DMS53 (cell line): ENCODE data around the gene SOX8.

Experiments
- DNase-seq: peaks from one replicate; lab custom pipeline; 2025; lab: John Stamatoyannopoulos, UW

SOX8 gene

DNA sequence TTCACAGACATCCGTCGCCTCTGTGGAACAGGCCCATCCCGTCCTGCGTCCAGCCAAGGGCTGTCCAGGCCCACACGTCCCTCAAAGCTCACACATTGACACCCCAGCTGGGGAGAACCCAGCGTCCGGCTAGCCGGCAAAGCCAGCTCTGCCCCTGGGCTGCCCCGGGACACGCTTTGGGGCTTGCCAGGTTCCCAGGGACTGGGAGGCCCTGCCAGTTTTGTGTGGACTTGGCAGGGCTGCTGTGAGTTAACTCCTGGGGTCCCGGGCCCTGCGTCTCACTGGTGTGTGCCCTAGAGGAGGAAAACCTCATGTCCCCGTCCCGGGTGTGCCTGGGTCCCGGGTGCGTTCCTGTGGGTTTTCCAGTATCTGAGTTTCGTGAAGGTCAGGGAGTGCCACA, 6.3 kb downstream of the SOX8 start:
- no peak for DNase-seq

DNA sequence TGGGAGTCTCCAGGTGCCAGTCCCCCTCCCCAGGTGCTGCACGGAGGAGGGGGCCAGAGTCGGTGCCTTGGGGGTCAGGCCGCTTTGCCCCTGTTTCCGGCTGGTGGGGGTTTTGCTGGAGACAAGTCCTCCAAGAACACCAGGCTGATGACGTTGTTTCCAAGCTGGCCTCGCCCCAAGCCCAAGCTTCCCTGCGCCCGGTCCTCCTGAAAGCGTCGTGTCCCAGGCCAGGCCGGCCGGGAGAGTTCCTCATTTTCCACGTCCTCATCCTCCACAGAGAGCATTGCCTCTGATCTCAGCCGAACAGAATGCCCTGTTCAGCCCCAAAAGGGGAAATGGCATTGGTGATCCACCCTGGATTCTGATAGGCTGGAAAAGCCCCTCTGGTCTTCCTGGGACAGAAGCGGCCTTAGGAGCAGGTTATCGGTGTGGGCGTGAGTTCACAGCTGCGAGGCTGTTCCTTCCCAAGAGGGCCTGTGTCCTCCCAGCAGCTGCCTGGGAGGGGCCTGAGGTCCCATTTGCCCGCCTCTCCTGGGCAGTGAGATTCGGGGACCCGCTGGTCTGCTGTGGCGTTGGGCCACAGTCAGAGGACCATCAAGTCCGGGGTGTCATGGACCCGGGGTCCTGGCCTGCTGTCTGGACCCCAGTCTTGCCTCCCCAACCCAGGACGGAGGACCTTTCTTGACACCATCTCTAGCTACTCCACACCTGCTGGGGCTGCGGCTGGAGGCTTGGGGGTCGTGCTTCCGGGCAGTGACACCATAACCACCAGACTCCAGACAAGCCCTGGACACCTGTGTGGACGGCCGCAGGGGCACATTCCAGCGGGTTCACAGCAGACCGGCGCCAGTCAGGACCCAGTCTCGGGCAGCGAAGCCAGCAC, 7.1 kb downstream of the SOX8 start:
- no peak for DNase-seq

DNA sequence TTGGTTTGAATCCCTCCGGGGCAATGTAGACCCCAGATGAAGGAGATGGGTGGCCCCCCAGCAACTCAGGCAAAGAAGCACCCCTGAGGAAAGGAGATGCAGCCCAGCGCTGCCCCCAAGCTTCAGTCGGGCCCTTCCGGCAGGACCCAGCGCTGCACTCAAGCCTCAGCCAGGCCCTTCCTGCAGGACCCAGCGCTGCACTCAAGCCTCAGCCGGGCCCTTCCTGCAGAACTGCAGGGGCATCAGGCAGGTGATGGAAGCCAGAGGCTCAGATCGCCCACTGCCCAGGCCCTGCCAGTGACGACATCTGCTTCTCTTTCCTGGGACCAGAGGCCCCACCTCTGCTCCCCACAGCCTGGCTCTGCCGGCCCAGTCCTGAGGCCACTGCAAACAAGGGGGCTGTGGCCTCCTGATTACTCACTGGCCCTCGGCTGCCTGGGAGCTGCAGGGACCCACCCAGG, 7.8 kb downstream of the SOX8 start:
- DNase-seq = no peak

DNA sequence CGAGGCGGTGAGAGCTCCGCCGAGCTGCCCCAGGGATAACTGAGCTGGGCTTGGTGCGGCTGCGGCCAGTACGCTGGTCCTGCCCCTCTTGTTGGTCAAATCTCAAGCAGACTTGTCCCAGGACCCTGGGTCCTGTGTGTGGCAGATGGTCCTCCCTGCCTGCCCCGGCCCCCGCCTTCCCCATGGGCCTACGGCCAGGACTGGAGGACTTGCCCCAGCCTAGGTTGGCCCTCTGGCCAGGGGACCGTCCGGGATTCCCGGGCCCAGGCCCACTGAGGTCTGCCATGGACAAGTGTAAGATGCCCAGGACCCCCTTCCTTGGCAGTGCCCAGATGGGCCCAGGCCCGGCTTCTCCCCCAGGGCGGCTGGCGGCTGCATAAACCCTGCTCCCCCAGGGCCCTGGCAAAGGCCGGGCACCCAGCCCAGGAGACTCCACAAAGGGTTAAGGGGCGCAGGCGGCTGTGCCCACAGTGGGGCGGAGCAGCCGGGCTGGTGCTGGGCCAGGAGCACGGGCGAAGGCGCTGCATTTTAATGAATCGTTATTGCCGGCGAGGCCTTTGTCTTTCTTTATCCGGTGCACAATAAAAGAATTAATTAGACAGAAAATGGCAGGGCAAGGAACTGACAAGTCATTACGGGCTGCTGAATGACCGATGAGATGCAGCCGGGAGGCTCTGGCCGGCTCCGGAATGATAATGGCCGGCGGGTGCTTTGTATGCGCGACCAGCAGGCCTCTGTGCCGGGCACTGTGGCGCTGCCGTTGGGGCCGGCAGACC, 9.1 kb downstream of the SOX8 start:
- DNase-seq = no peak

DNA sequence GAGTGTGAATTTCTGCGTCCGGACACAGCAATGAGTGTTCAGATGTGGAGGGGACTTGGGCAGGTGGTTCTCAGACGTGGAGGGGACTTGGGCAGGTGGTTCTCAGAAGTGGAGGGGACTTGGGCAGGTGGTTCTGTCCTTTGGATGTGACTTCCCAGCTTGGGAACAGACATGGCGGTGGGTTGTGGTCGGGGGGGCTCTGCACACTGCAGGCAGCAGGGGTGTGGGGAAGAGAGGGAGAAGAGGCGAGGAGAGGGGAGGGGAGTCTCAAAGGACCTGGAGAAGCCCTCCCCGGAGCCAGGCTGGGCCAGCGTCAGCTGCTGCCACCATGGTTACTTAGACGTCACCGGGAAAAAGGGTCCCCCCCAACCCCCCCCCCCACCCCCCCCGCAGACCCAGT, 9.8 kb downstream of the SOX8 start:
- DNase-seq = no peak

GRCh38 chr16:991773-992172, 10.2 kb downstream of the SOX8 start:
- no peak for DNase-seq

DNA sequence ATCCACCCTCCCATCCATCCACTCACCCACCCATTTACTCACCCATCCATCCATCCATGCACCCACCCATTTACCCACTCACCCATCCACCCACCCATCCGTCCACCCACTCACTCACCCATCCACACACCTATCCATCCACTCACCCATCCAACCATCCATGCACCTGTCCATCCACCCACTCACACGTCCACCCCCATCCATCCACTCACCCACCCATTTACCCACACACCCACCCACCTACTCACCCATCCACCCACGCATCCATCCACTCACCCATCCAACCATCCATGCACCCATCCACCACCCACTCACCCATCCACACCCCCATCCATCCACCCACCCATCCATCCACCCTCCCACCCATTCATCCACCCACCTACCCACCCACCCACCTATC, 12.2 kb downstream of the SOX8 start:
- no peak for DNase-seq

DNA sequence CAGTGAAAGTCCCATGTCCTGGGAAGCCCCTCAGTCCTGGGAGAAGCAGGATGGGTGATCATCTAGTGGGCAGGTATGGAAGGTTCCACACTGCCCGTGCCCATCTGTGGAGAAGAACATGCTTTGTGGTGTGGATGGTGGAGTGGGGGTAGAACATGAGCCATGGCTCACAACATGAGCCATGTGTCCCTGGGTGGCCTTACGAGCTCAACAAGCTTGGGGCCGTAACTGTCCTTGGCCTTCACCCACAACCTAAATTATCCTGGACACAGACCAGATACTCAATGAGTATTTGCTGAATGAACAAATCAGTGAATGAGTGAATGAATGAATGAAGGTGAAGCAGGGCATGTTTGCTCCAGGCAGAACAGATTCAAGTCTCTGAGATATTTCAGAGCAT, 13.5 kb downstream of the SOX8 start:
- DNase-seq = peak; percentile 37

GRCh38 chr16:995783-996182, 14.2 kb downstream of the SOX8 start:
- DNase-seq = no peak

- no peak for DNase-seq
Measured at GRCh38 chr16:996681-997080, 15.1 kb downstream of the SOX8 start.

- peak; percentile 39 for DNase-seq
Measured at GRCh38 chr16:997440-998051, 16.0 kb downstream of the SOX8 start.

DNA sequence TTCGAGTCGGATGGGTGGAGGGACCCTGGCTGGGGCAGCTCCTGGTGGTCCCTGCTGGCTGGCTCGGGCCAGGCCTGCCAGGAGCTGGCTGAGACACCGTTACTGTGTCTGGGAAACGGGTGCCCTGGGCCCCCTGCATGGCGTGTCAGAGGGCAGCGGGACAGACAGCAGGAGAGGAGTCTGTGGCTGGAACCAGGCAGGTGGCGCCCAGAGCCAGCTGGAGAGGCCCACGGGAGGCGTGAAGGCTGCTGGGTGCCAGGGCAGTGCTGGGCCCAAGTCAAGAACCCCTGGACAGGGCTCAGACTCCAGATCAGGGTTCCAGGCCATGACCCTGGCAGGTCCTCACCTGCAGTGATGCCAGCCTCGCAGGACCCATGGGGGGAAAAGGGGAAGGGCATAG, 16.6 kb downstream of the SOX8 start:
- no peak for DNase-seq

DNA sequence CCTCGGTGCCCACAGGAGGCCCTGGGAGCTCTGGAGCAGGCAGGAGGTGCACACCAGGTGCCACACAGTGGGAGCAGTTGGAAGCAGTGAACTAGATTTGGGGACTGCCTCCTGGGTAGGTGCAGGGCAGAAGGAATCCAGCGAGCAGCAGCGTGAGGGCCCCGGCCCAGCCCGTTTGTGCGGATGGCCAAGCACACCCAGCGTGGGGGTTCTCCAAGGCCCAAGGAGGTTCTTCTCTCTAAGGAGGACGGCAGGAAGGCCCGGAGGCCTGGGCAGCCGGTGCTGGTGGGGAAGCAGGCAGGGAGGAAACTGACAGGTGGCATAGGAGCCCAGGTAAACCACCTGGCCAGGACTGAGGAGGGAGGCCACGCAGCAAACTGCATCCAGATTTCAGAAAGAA, 17.0 kb downstream of the SOX8 start:
- no peak for DNase-seq

GRCh38 chr16:999677-1000076, 18.1 kb downstream of the SOX8 start:
- DNase-seq = no peak

DNA sequence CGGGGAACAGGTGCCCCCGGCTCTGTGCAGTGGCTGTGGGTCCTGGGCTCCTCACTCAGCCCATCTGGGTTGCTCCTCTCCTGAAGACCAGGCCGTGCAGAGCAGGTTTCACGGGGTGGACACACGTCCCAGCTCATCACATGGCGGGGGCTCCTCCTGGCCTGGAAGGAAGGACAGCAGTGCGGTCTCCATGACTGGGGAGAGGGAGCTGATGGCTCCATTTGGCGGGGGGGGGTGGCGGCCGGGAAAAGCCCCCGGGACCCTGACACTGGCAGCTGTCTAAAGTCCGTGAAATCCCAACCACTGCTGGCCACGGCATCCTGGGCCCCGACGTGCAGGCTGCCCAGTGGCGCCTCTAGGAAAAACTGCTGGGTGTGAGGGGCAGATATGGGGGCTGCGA, 19.0 kb downstream of the SOX8 start:
- DNase-seq = no peak

DNA sequence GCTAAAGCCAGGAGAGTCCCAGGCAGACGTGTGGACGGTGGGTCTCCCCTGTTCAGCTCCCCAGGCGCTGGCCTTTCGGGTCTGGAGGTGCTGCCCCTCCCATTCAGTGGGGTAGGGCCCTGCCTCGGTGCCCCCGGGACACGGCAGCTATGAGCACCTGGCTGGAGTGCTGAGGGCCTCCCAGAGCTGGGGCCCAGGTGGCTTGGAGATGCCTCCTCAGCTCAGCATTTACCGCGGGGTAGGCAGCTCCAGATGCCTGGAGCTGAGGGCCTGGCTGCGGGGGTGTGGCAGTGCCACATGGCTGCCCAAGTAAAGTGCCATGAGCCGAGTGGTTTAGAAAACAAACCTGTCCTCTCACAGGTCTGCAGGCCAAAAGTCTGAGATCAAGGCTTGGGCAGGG, 19.5 kb downstream of the SOX8 start:
- no peak for DNase-seq

DNA sequence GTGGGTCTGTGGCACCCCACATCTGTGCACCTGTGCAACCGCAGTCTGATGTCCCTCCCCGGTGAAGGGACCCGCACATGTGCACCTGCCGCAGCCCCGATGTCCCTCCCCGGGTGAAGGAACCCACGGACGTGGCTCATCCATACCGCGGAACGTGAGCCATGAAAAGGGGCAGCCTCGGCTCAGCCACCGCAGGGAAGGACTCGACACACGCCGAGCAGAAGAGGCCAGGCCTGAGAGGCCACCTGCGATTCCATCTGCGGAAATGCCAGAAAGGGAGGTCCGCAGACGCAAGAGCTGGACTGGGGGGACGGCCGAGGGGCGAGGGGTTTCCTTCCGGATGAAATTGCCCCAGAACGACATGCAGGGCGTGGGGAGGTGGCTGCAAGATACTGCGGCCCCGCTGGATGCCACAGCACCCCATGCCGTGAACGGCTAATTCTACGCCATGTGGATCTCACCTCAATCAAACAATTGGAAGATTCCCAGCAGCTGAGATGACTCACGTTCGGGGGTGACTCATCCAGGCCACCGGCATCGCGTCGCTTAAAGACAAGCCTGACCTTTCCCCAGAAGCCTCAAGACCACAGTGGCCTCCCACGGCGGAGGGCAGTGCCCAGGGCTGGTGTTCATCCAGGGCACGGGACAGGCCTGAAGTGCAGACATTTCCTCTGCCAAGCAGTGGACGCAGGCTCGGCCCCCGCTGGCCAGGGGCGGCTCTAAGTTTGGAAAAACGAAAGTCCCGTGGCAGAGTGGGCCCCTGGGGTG, 21.0 kb downstream of the SOX8 start:
- peak; percentile 84 for DNase-seq

- no peak for DNase-seq
Measured at GRCh38 chr16:1003391-1004347, 22.1 kb downstream of the SOX8 start.

GRCh38 chr16:1005286-1005685, 23.7 kb downstream of the SOX8 start:
- no peak for DNase-seq

DNA sequence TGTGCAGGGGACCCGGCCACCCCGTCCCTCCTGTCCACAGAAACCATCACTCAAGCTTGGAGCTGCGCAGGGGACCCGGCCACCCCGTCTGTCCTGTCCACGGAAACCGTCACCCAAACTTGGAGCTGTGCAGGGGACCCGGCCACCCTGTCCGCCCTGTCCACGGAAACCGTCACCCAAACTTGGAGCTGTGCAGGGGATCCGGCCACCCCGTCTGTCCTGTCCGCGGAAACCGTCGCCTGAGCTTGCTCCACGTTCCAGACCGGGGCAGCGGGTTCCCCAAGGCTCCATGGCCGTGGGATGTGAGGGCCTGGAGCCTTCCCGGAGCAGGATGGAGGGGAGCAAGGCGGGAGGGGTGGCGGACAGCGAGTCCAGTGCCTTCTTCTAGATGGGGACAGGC, 25.2 kb downstream of the SOX8 start:
- no peak for DNase-seq

DNA sequence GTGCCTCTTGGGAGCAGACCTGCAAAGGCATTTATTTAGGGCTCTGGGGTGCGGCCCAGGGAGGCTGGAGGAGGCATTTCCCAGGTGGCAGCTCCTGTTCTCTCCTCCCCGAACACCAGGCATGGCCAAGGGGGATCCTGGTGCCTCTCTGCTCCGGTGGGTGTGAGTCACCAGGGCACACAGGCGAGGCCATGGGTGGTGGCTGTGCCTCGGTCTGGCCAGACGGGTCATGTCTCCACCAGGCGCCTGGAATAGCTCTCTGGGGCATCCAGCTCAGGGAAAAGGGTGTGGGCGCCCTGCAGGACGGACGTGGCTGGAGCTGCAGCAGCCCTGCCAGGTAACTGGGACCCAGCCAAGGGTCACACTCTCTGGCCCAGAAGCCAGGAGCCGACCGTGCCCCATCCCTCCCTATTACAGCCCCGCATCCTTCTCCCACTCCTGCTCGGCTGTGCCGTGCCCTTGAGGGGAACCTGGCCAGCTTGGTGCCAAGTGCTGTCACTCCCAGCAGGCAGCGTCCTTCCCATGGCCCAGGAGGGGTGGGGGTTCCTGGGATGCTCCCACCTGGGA, 25.8 kb downstream of the SOX8 start:
- DNase-seq = no peak
